ENCODE results near the gene CDC25B.

DNA sequence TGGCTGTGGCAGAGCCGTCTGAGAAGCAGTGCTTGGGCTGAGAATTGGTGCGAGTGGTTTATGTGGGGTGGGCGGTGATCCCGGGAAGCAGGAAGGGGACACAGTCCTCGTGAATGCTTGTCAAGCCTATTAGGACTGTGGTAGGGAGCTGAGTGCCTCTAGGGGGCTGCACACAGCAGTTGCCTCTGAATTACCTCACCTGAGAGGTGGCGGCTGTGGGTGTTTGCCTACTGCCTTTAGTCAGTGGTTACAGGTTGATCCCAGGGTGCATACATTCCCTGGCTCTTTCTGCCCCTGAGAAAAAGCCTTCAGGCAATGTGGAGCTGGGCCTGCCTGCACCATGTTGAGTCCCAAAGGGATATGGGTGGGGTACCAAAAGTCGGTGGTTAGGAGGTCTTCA lies 29.4 kb downstream of the CDC25B start:
- TF ChIP-seq EZH2phosphoT487 (IDR thresholded peaks at IDR 0.05; ENCODE audit: borderline replicate concordance) (no peak), CTCF (IDR thresholded peaks at IDR 0.05 in 2 of 3, conservative IDR thresholded peaks at IDR 0.05 in 1 of 3; ENCODE audit: borderline replicate concordance in 1 of 3, insufficient read depth in 1 of 3, low read depth in 2 of 3, low read length in 2 of 3) (no peak), REST (IDR thresholded peaks at IDR 0.05; ENCODE audit: low read depth) (no peak), EZH2 (IDR thresholded peaks at IDR 0.05) (no peak), POLR2AphosphoS5 (IDR thresholded peaks at IDR 0.05; ENCODE audit: low read depth, low read length) (no peak), POLR2A (IDR thresholded peaks at IDR 0.05; ENCODE audit: borderline replicate concordance, extremely low read depth, insufficient read depth, insufficient read length) (no peak), JUND (IDR thresholded peaks at IDR 0.05) (no peak), ZFX (IDR thresholded peaks at IDR 0.05) (no peak), RAD21 (IDR thresholded peaks at IDR 0.05; ENCODE audit: low read depth) (no peak), TCF7L2 (IDR thresholded peaks at IDR 0.05; ENCODE audit: borderline replicate concordance, extremely low read depth, insufficient read depth, insufficient read length) (no peak), ELF1 (IDR thresholded peaks at IDR 0.05; ENCODE audit: borderline replicate concordance, low read depth) (no peak), MAX (IDR thresholded peaks at IDR 0.05) (no peak), YY1 (IDR thresholded peaks at IDR 0.05; ENCODE audit: extremely low read depth, insufficient replicate concordance, low read depth, low read length) (no peak)

Measured in HCT116 (cell line).